HepG2 (cell line): ENCODE measurements around the gene TUT1. TPM values are rescaled to one million over a fixed set of nuclear protein-coding genes. Genes with fewer than 3 reads are reported as not detected.

Source experiments
- ATAC-seq: fragments of 200-7000 bp; cut with Tn5 transposase; 3 replicates; pipeline ENCODE4 v1.9.1; 2020; ENCODE audit warnings: mild to moderate bottlenecking, moderate library complexity
- BruUV-seq: library from RNA; stranded (reverse); fragments of 400-500 nt; replicated peaks from 2 replicates; lab custom pipeline; 2021; lab: Mats Ljungman, UMichigan
- CTCF ChIA-PET: fragments of 300-600 bp; formaldehyde crosslinking; extraction: SDS; loops from one replicate; lab custom pipeline; 2021; ENCODE audit warnings: low total read pairs, inconsistent platforms, low intra/inter-chr PET ratio; lab: Yijun Ruan, JAX
- POLR2A ChIA-PET: fragments of 350-600 bp; sonication (Branson Sonifier 250); formaldehyde crosslinking; loops from one replicate; lab custom pipeline; 2020; ENCODE audit warnings: antibody characterized with exemption, inconsistent platforms; lab: Yijun Ruan, JAX
- DNase-seq: peaks from one replicate; pipeline ENCODE4 v3.0.0-alpha.2; 2015; ENCODE audit warnings: low spot score
- FAIRE-seq: peaks from 3 replicates; lab custom pipeline; 2011; peaks lifted over from hg19 to GRCh38; lab: Jason Lieb, UNC
- H2AFZ ChIP-seq: one replicate; pipeline ENCODE4 v1.6.1; 2011; ENCODE audit warnings: low read length, inconsistent platforms
- H3K27ac ChIP-seq: fragments of 300-600 bp; 3 replicates; pipeline ENCODE4 v1.8.0; 2011; ENCODE audit warnings: mixed run types, mild to moderate bottlenecking, mixed read lengths, low read length, inconsistent platforms; ENCODE audit not compliant: insufficient read depth; ENCODE audit errors: extremely low read length
- H3K27me3 ChIP-seq, 2 experiments: fragments of 200-600 bp in 1 of 2; 2 replicates in 1 of 2; 3 replicates in 1 of 2; pipeline versions ENCODE4 v1.6.0 to v1.8.0; 2011; ENCODE audit warnings: low read length in 2 of 2, mild to moderate bottlenecking in 2 of 2, moderate library complexity in 2 of 2, inconsistent platforms in 1 of 2; ENCODE audit not compliant: insufficient read depth in 2 of 2, control insufficient read depth in 1 of 2
- H3K36me3 ChIP-seq, 2 experiments: fragments of 200-600 bp in 1 of 2; replicated peaks in 1 of 2; 2 replicates in 1 of 2; 3 replicates in 1 of 2; pipeline versions ENCODE4 v1.5.1 to v1.8.0; 2011; ENCODE audit warnings: low read length in 2 of 2, inconsistent platforms in 1 of 2; ENCODE audit not compliant: insufficient read depth in 2 of 2, control insufficient read depth in 1 of 2
- H3K4me1 ChIP-seq: 2 replicates; pipeline ENCODE4 v1.5.1; 2012; ENCODE audit warnings: low read length, inconsistent platforms; ENCODE audit not compliant: insufficient read depth
- H3K4me2 ChIP-seq: 2 replicates; pipeline ENCODE4 v1.6.0; 2011; ENCODE audit warnings: low read depth, low read length, inconsistent platforms
- H3K4me3 ChIP-seq, 3 experiments: fragments of 200-600 bp in 1 of 3; sonication (generic), shearing (Covaris generic) in 1 of 3; replicated peaks in 1 of 3; 2 replicates each; pipeline ENCODE4 v1.5.1; 2011 to 2016; ENCODE audit warnings: low read length in 3 of 3, inconsistent platforms in 2 of 3, low read depth in 2 of 3, mild to moderate bottlenecking in 2 of 3, control low read depth in 1 of 3, mixed read lengths in 1 of 3; ENCODE audit not compliant: insufficient read depth in 1 of 3
- H3K79me2 ChIP-seq: one replicate; pipeline ENCODE4 v1.6.1; 2011; ENCODE audit warnings: low read length, inconsistent platforms; ENCODE audit not compliant: insufficient read depth
- H3K9ac ChIP-seq: 2 replicates; pipeline ENCODE4 v1.6.0; 2011; ENCODE audit warnings: mild to moderate bottlenecking, low read depth, low read length, inconsistent platforms; ENCODE audit not compliant: insufficient read depth
- H3K9me3 ChIP-seq: 2 replicates; pipeline ENCODE4 v1.5.1; 2012; ENCODE audit warnings: mild to moderate bottlenecking, low read length
- H4K20me1 ChIP-seq: 2 replicates; pipeline ENCODE4 v1.6.0; 2011; ENCODE audit warnings: inconsistent platforms, mild to moderate bottlenecking, low read length, moderate library complexity; ENCODE audit not compliant: insufficient read depth
- BORCS8-MEF2B ChIP-seq: sonication (generic); formaldehyde crosslinking; IDR thresholded peaks from 2 replicates; pipeline ENCODE4 v1.8.0; 2022; ENCODE audit warnings: mild to moderate bottlenecking, missing genetic modification reagents
- HNRNPL ChIP-seq: fragments of 200-400 bp; formaldehyde crosslinking; IDR thresholded peaks from 2 replicates; pipeline ENCODE4 v1.6.1; 2017; ENCODE audit warnings: mild to moderate bottlenecking, low read depth, low read length
- MYC ChIP-seq: sonication (generic); formaldehyde crosslinking; IDR thresholded peaks from 2 replicates; pipeline ENCODE4 v1.9.0; 2021; ENCODE audit warnings: missing genetic modification reagents, borderline replicate concordance
- SOX13 ChIP-seq, 3 experiments: fragments of 450-650 bp in 1 of 3; sonication (generic) in 1 of 3; formaldehyde crosslinking in 1 of 3; IDR thresholded peaks in 2 of 3; conservative IDR thresholded peaks in 1 of 3; 2 replicates each; pipeline versions ENCODE4 v1.5.0 to v1.6.1; 2016 to 2020; ENCODE audit warnings: antibody characterized with exemption in 1 of 3, mild to moderate bottlenecking in 1 of 3, missing compliant biosample characterization in 1 of 3, missing genetic modification reagents in 1 of 3, moderate library complexity in 1 of 3
- TAF1 ChIP-seq: sonication (generic); formaldehyde crosslinking; IDR thresholded peaks from 2 replicates; pipeline ENCODE4 v1.4.0; 2020; ENCODE audit warnings: missing genetic modification reagents
- TCF7 ChIP-seq: sonication (generic); IDR thresholded peaks from 2 replicates; pipeline ENCODE4 v1.6.1; 2016; ENCODE audit warnings: antibody characterized with exemption, low read depth
- THRA ChIP-seq: sonication (generic); formaldehyde crosslinking; IDR thresholded peaks from 2 replicates; pipeline ENCODE4 v1.4.0; 2020; ENCODE audit warnings: missing genetic modification reagents, borderline replicate concordance
- ZNF142 ChIP-seq: sonication (generic); formaldehyde crosslinking; IDR thresholded peaks from 2 replicates; pipeline ENCODE4 v1.4.0; 2020; ENCODE audit warnings: missing genetic modification reagents
- ZNF614 ChIP-seq: IDR thresholded peaks from 2 replicates; pipeline ENCODE4 v1.6.1; 2018; ENCODE audit warnings: missing biosample characterization, missing genetic modification reagents, inconsistent platforms, borderline replicate concordance
- ZNF652 ChIP-seq: IDR thresholded peaks from 2 replicates; pipeline ENCODE4 v1.6.1; 2016; ENCODE audit warnings: low read depth, borderline replicate concordance
- ZNF746 ChIP-seq: sonication (generic); formaldehyde crosslinking; IDR thresholded peaks from 2 replicates; pipeline ENCODE4 v1.8.0; 2022; ENCODE audit warnings: mild to moderate bottlenecking, missing genetic modification reagents
- ZNF75D ChIP-seq: sonication (generic); formaldehyde crosslinking; IDR thresholded peaks from 2 replicates; pipeline ENCODE4 v1.8.1; 2023; ENCODE audit warnings: missing genetic modification reagents, mild to moderate bottlenecking, borderline replicate concordance
- ZSCAN31 ChIP-seq: sonication (generic); formaldehyde crosslinking; IDR thresholded peaks from 2 replicates; pipeline ENCODE4 v1.5.0; 2020; ENCODE audit warnings: low read depth, mild to moderate bottlenecking, missing genetic modification reagents
- WGBS: methylation state at CpG from one replicate; pipeline ENCODE4 v1.1.6; 2017; ENCODE audit warnings: low lambda C conversion rate; 5-methylcytosine and 5-hydroxymethylcytosine counted together
- in situ Hi-C: cut with HindIII; loops from 2 replicates; pipeline ENCODE4 v1.10.0; 2017; ENCODE audit warnings: low pct_unique_long_range_greater_than_20kb; ENCODE audit not compliant: extremely low pct_ligation_motif_present
- intact Hi-C: fragments of 100-400 bp; cut with micrococcal nuclease; formaldehyde crosslinking; loops from one replicate; pipeline ENCODE4 v1.10.0; 2022; ENCODE audit not compliant: unreplicated experiment
- polyA plus RNA-seq, 8 experiments: library from polyadenylated mRNA; depleted of rRNA in 3 of 8; stranded (reverse) in 7 of 8; unstranded in 1 of 8; fragments of >200 nt; fragmentation: Illumina TruSeq in 4 of 8; extraction: Trizol in 4 of 8; gene quantifications; 2 replicates each; pipeline versions ENCODE4 v1.2.1 to v1.2.3, GENCODE V29; 2011 to 2016; ENCODE audit warnings: low read depth in 4 of 8, missing spikeins in 1 of 8, mixed read lengths in 1 of 8; ENCODE audit not compliant: insufficient read depth in 1 of 8
- total RNA-seq, 5 experiments: library from RNA; depleted of rRNA; stranded (reverse); fragments of >200 nt; fragmentation: Illumina TruSeq; extraction: Trizol; gene quantifications; 2 replicates each; pipeline ENCODE4 v1.2.3, GENCODE V29; 2016; ENCODE audit warnings: low read depth in 1 of 5

Gene TUT1
- total and polyA plus RNA-seq, 2 of the 13 experiments (the other 11 are each of a cell fraction or from before 2014, with no cell fraction given), result 9.7 to 14.3 TPM

- POLR2A ChIA-PET, result interaction anchor here (1.0 to 4.8 kb wide), 9 partner anchors 13 to 147 kb away, joined by 3 to 45 read pairs (median 4); partner anchors contain the start of genes EEF1G, LBHD1, TUT1 and UQCC3
- H3K79me2 ChIP-seq, result peaks cover 59% of the 10 kb centered on the region
- peak overlapping the region; percentile 79 to 93 (median 79) for H3K4me3 ChIP-seq
- ATAC-seq, result peak; percentile 31
- H2AFZ ChIP-seq, result no peak overlapping the region
- intact Hi-C loops, result loop anchor here (1.0 to 10.0 kb wide), 3 partner anchors 30 to 151 kb away; no protein-coding TSS in a partner anchor
- peak; percentile 57 for FAIRE-seq
- H3K9me3 ChIP-seq, result no peaks in the 10 kb centered on the region
- peak; percentile 86 for DNase-seq
- in situ Hi-C loops, result no loop called here
- 1% methylated on average over 35 of the region's 59 CpGs for WGBS
- peak overlapping the region; percentile 96 for H3K27ac ChIP-seq
- peak overlapping the region; percentile 96 for H3K9ac ChIP-seq
- H4K20me1 ChIP-seq, result peaks cover 47% of the 10 kb centered on the region
- CTCF ChIA-PET, result interaction anchor here (1.1 to 1.5 kb wide), 2 partner anchors 15 to 49 kb away, joined by 3 to 4 read pairs; no protein-coding TSS in a partner anchor
- H3K27me3 ChIP-seq, result no peaks in the 10 kb centered on the region
- no TSS peak for BruUV-seq
- H3K4me1 ChIP-seq, result peaks cover 71% of the 10 kb centered on the region
- H3K36me3 ChIP-seq, result peaks cover 2 to 4% of the 10 kb centered on the region in 2 experiments; a peak in 3 of 5 replicates
- peak overlapping the region; percentile 84 for H3K4me2 ChIP-seq
- TF ChIP-seq BORCS8-MEF2B (CRISPR knock-in tag) (peak; percentile 11; the same call in 1 of the 2 replicates), ZNF142 (CRISPR knock-in tag) (peak; percentile 34; the same call in 1 of the 2 replicates), SOX13 (IDR thresholded peaks at IDR 0.05) (no peak), SOX13 (CRISPR knock-in tag; conservative IDR thresholded peaks at IDR 0.05 in 1 of 2, IDR thresholded peaks at IDR 0.05 in 1 of 2) (peak; percentile 35 to 39; a peak in 1 of 4 replicates), ZSCAN31 (CRISPR knock-in tag) (peak; percentile 56), TCF7 (no peak), ZNF746 (CRISPR knock-in tag) (peak; percentile 71), TAF1 (0 out of 2 replicates have a peak, but pooled peaks have one; percentile 8), ZNF652 (CRISPR knock-in tag) (no peak), ZNF75D (CRISPR knock-in tag) (no peak), THRA (CRISPR knock-in tag) (0 out of 2 replicates have a peak, but pooled peaks have one; percentile 44), HNRNPL (peak; percentile 55; the same call in 1 of the 2 replicates), MYC (peak; percentile 87), ZNF614 (CRISPR knock-in tag) (no peak; the same call in 1 of the 2 replicates)
Observed at GRCh38 chr11:62545437-62546243, 45.7 kb downstream of the TUT1 start.
